Ishikawa (cell line): ENCODE data around the gene SSBP3.

Source experiments
- CEBPB ChIP-seq: IDR thresholded peaks from 2 replicates; pipeline ENCODE4 v1.6.1; 2012
- CREB1 ChIP-seq: IDR thresholded peaks from 2 replicates; pipeline ENCODE4 v1.6.1; 2012; ENCODE audit warnings: low read depth
- EGR1 ChIP-seq: IDR thresholded peaks from 2 replicates; pipeline ENCODE4 v1.6.1; 2012
- EP300 ChIP-seq: IDR thresholded peaks from 2 replicates; pipeline ENCODE4 v1.6.1; 2012; ENCODE audit warnings: borderline replicate concordance
- FOXM1 ChIP-seq: IDR thresholded peaks from 2 replicates; pipeline ENCODE4 v1.6.1; 2012; ENCODE audit warnings: low read depth, borderline replicate concordance
- MAX ChIP-seq: IDR thresholded peaks from 2 replicates; pipeline ENCODE4 v1.6.1; 2012
- NFIC ChIP-seq: IDR thresholded peaks from 2 replicates; pipeline ENCODE4 v1.6.1; 2012
- RAD21 ChIP-seq: IDR thresholded peaks from 2 replicates; pipeline ENCODE4 v1.6.1; 2012; ENCODE audit warnings: low read depth
- TAF1 ChIP-seq: IDR thresholded peaks from 2 replicates; pipeline ENCODE4 v1.6.1; 2012; ENCODE audit warnings: low read depth, mild to moderate bottlenecking
- TCF12 ChIP-seq: IDR thresholded peaks from 2 replicates; pipeline ENCODE4 v1.6.1; 2012; ENCODE audit warnings: low read depth
- USF1 ChIP-seq: IDR thresholded peaks from 2 replicates; pipeline ENCODE4 v1.6.1; 2012
- YY1 ChIP-seq: IDR thresholded peaks from 2 replicates; pipeline ENCODE4 v1.6.1; 2012; ENCODE audit warnings: low read depth
- ZBTB7A ChIP-seq: IDR thresholded peaks from 2 replicates; pipeline ENCODE4 v1.6.1; 2012; ENCODE audit warnings: low read depth
- TF ChIP-seq, protein P1 (sequence below): IDR thresholded peaks from 2 replicates; pipeline ENCODE4 v1.6.1; 2012; ENCODE audit warnings: low read depth, mild to moderate bottlenecking

The SSBP3 gene

DNA sequence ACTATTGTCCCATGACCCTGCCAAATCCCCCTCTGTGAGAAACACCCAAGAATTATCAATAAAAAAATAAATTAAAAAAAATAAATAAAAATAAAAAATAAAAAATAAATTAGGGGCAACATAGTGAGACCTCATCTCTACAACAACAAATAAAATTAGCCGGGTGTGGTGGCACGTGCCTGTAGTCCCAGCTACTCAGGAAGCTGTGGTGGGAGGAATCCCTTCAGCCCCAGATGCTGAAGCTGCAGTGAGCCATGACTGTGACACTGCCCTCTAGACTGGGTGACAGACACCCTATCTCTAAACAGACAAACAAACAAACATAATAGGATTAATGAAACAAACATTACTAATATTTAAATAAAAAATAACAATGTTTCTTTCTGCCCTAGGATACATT is 171.9 kb downstream of the SSBP3 start:
- TF ChIP-seq CEBPB (no peak), USF1 (no peak), NFIC (no peak), RAD21 (no peak), EP300 (no peak), CREB1 (no peak), MAX (no peak), FOXM1 (no peak), ZBTB7A (no peak), EGR1 (no peak)
- TF ChIP-seq, protein P1, sequence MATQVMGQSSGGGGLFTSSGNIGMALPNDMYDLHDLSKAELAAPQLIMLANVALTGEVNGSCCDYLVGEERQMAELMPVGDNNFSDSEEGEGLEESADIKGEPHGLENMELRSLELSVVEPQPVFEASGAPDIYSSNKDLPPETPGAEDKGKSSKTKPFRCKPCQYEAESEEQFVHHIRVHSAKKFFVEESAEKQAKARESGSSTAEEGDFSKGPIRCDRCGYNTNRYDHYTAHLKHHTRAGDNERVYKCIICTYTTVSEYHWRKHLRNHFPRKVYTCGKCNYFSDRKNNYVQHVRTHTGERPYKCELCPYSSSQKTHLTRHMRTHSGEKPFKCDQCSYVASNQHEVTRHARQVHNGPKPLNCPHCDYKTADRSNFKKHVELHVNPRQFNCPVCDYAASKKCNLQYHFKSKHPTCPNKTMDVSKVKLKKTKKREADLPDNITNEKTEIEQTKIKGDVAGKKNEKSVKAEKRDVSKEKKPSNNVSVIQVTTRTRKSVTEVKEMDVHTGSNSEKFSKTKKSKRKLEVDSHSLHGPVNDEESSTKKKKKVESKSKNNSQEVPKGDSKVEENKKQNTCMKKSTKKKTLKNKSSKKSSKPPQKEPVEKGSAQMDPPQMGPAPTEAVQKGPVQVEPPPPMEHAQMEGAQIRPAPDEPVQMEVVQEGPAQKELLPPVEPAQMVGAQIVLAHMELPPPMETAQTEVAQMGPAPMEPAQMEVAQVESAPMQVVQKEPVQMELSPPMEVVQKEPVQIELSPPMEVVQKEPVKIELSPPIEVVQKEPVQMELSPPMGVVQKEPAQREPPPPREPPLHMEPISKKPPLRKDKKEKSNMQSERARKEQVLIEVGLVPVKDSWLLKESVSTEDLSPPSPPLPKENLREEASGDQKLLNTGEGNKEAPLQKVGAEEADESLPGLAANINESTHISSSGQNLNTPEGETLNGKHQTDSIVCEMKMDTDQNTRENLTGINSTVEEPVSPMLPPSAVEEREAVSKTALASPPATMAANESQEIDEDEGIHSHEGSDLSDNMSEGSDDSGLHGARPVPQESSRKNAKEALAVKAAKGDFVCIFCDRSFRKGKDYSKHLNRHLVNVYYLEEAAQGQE = no peak

GRCh38 chr1:54230507-54231339 is 175.5 kb downstream of the SSBP3 start:
- TF ChIP-seq, protein P1 = no peak
- TF ChIP-seq CREB1 = no peak
- TF ChIP-seq FOXM1 = no peak
- no peak for TF ChIP-seq USF1

DNA sequence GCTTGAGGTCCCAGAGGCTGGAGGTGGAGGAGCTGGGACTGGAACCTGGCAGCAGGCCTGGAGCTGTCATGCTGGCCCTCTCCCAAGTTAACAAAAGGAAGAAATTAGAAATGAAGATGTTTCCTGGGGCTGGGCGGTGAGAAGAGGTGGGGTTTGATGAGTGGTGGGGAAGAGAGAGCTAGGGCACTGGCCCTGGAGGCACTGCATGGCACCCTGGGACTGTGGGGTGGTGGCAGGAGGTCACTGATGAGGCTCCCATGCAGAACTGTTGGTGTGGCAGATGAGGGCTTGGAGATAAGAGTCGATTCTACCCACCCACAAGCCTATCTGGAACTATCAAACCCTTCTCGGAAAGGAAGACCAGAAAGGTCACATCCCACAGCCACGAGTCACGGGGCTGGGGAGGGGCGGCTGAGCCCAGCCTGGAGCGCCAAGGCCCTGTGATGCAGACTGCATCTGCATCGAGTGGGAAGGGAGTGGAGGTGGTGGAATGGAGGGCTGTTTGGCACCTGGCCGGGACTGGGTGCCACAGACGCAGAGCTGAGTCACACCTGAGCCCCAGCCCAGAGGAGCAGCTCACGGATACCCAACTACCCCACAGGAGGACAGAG is 176.8 kb downstream of the SSBP3 start:
- 0 out of 2 replicates have a peak, but pooled peaks have one; percentile 8 for TF ChIP-seq NFIC
- TF ChIP-seq CEBPB = no peak
- 0 out of 2 replicates have a peak, but pooled peaks have one; percentile 23 for TF ChIP-seq EP300

DNA sequence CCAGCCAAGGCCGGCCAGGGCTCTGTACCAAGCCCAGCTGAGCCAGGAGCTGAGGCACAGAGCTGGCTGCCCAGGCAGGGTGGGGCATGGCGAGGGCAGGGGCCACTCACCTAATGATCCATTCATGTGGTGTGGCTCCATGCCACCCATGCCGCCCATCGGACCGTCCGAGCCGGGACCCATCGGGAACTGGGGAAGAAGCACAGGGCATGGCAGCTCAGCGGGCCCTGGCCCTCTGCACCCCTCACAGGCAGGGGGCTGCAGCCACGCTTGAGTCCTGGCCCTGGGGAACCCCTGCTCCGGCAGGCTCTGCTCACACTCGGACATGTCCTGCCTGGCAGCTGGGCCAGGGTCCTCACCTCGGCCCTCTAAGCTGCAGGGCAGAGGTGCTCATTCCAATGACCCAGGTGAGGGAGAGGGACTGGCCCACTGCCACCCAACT is 177.5 kb downstream of the SSBP3 start:
- no peak for TF ChIP-seq TAF1
- no peak for TF ChIP-seq MAX
- TF ChIP-seq, protein P1 = no peak
- TF ChIP-seq ZBTB7A = no peak
- TF ChIP-seq EGR1 = no peak
- TF ChIP-seq YY1 = no peak
- TF ChIP-seq CEBPB = no peak
- no peak for TF ChIP-seq EP300

- TF ChIP-seq EGR1 (no peak), TCF12 (no peak), MAX (no peak)
Observed at GRCh38 chr1:54227891-54228310, 178.3 kb downstream of the SSBP3 start.
